ENCODE results near the gene PITPNC1.

GRCh38 chr17:67519801-67520251 is 142.7 kb downstream of the PITPNC1 start:
- no peak for TF ChIP-seq EZH2 (IDR thresholded peaks at IDR 0.05; ENCODE audit: borderline replicate concordance, low read length)
- TF ChIP-seq, protein P1, sequence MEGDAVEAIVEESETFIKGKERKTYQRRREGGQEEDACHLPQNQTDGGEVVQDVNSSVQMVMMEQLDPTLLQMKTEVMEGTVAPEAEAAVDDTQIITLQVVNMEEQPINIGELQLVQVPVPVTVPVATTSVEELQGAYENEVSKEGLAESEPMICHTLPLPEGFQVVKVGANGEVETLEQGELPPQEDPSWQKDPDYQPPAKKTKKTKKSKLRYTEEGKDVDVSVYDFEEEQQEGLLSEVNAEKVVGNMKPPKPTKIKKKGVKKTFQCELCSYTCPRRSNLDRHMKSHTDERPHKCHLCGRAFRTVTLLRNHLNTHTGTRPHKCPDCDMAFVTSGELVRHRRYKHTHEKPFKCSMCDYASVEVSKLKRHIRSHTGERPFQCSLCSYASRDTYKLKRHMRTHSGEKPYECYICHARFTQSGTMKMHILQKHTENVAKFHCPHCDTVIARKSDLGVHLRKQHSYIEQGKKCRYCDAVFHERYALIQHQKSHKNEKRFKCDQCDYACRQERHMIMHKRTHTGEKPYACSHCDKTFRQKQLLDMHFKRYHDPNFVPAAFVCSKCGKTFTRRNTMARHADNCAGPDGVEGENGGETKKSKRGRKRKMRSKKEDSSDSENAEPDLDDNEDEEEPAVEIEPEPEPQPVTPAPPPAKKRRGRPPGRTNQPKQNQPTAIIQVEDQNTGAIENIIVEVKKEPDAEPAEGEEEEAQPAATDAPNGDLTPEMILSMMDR (conservative IDR thresholded peaks at IDR 0.05 in 1 of 2, IDR thresholded peaks at IDR 0.05 in 1 of 2; ENCODE audit: extremely low read depth in 1 of 2, insufficient read depth in 1 of 2, low read depth in 1 of 2, low read length in 2 of 2), result no peak
